ENCODE measurements around the gene MRPL19.
A peak's percentile ranks its signal among the peaks of the same experiment; 100 is the strongest.

The MRPL19 gene

DNA sequence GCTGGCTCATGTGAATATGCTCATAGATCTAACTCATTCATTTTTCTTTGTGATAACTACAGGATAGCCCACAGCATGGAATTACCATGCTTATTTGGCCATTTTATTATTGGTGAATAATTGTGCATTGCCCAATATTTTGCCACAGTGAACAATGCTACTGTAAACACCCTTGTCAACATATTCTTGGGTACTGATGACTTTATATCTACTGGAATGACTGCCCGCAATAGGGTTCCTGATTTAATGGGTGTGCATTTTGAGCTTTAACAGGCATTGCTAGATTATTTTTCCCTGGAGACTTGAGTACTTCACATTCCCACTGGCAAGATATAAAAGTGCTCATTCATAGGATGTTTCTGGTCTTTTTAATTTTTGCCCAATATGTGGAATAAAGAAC, 43.1 kb upstream of the MRPL19 start:
- no peak overlapping the region for H3K4me3 ChIP-seq (ENCODE audit: control insufficient read depth in 1 of 7, extremely low read depth in 1 of 7, insufficient read depth in 4 of 7, low read depth in 2 of 7, low read length in 6 of 7)
- no peak overlapping the region for H3K27ac ChIP-seq (ENCODE audit: insufficient read depth in 1 of 2, low read depth in 1 of 2, low read length in 2 of 2, poor library complexity in 1 of 2, severe bottlenecking in 2 of 2)
- peaks cover 0 to 39% (median 26%) of the 10 kb centered on the region in 5 experiments for H3K27me3 ChIP-seq (replicated peaks in 2 of 5; ENCODE audit: control insufficient read depth in 4 of 5, insufficient read depth in 5 of 5, low read length in 4 of 5)
- H3K9me3 ChIP-seq (ENCODE audit: control extremely low read depth in 1 of 5, control insufficient read depth in 4 of 5, insufficient read depth in 2 of 5, low read depth in 1 of 5, low read length in 4 of 5): no peaks in the 10 kb centered on the region
- ChIA-PET CTCF (no interaction called here), POLR2A (no interaction called here)
- WGBS (ENCODE audit: insufficient coverage): 100% methylated on average over 1 of the region's 1 CpG
- no peak for DNase-seq
- H3K36me3 ChIP-seq (ENCODE audit: control insufficient read depth in 4 of 4, insufficient read depth in 4 of 4, low read length in 3 of 4): no peaks in the 10 kb centered on the region
- no peaks in the 10 kb centered on the region for H3K4me1 ChIP-seq (ENCODE audit: control extremely low read depth in 1 of 4, control insufficient read depth in 4 of 4, insufficient read depth in 4 of 4, low read length in 3 of 4)

DNA sequence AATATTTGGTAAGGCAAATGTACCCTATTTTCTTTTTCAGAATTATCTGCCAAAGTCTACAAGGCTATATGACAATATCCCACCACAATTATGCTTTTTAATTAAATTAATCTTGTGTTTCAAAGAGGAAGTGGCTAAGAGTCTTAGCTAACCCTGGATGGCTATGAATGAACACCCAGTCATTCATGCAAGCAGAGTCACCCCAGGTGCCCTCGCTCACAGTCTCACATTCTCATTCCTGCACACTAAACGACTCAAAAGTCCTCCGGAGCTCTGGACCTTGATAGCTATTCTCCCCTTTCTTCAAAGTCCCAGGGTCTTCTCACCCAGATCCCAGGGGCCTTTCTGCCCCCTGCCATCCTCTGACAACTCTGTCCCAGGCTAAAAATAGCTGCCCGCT, 42.1 kb upstream of the MRPL19 start:
- Histone ChIP-seq H3K36me3 (ENCODE audit: control insufficient read depth in 4 of 4, insufficient read depth in 4 of 4, low read length in 3 of 4) (no peaks in the 10 kb centered on the region), H3K27me3 (replicated peaks in 2 of 5; ENCODE audit: control insufficient read depth in 4 of 5, insufficient read depth in 5 of 5, low read length in 4 of 5) (peaks cover 0 to 46% (median 28%) of the 10 kb centered on the region in 5 experiments), H3K4me3 (ENCODE audit: control insufficient read depth in 1 of 7, extremely low read depth in 1 of 7, insufficient read depth in 4 of 7, low read depth in 2 of 7, low read length in 6 of 7) (no peak overlapping the region), H3K9me3 (ENCODE audit: control extremely low read depth in 1 of 5, control insufficient read depth in 4 of 5, insufficient read depth in 2 of 5, low read depth in 1 of 5, low read length in 4 of 5) (no peaks in the 10 kb centered on the region), H3K27ac (ENCODE audit: insufficient read depth in 1 of 2, low read depth in 1 of 2, low read length in 2 of 2, poor library complexity in 1 of 2, severe bottlenecking in 2 of 2) (no peak overlapping the region), H3K4me1 (ENCODE audit: control extremely low read depth in 1 of 4, control insufficient read depth in 4 of 4, insufficient read depth in 4 of 4, low read length in 3 of 4) (peaks cover 0 to 3% (median 2%) of the 10 kb centered on the region in 4 experiments)
- DNase-seq: no peak
- 91% methylated on average over 4 of the region's 4 CpGs for WGBS (ENCODE audit: insufficient coverage)
- CTCF ChIA-PET: no interaction called here
- POLR2A ChIA-PET: no interaction called here

DNA sequence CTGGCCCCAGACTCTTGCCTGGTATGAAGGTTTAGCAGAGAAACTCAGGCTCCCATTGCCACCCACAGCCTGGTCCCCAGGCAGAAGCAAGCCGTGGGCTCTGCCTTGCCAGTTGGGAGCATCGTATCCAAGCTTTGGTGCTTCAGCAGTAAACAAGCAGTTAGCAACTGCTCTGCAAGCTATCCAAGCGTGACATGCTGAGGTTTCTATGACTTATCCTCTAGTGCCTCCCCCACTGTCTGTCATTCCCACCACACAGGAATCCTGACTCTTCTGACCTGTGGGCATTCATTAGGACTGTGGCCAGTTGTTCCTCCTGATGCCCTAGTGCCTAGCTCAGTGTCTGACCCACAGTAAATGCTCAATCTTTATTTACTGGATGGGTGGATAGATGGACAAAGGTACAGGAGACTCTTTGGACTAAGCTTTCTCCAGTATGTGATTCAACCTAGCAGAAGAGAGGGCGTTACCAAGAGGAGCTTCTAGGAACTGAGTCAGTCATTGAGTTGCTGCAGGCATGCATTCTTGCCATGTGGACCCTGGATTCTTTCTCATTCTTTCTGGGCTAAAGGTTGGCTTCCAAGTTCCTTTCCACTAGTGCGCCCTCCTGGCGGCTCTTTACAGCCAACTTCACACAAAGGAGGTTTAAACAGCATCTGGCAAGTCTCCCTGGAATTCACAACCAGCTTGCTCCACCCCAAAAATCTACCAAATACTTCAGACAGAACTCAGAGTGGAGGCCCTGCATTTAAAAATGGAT, 40.6 kb upstream of the MRPL19 start:
- 84% methylated on average over 6 of the region's 6 CpGs for WGBS (ENCODE audit: insufficient coverage)
- POLR2A ChIA-PET: no interaction called here
- DNase-seq: no peak

DNA sequence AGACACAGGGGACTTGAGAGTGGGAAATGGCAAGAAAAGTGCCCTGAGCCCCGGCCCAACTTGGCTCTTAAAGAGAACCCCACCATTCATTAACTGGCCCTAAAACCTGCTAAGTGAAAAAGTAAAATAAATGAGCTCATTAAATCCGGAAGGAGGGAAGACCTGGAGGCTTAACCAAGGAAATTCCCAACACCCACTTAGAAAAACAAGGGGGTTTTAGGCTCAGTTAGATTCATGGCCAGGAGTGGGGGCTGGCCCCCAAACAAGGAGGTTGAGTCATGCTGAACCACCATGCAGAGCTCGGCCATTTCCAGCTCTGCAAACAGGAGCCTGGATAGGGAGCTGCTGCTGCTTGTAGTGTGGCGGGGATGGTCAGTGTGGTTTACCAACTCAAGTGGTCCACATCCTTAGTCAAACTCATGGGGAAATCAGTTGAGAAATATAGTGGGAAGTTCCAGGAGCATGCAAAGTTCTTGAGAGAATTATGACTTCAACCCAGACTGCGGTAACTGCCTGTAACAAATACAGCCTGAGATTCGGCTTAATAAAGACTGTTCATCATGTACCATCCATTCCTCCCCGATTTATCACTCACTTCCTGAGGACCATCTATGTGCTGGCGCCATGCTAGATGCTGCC, 39.7 kb upstream of the MRPL19 start:
- Histone ChIP-seq H3K27me3 (replicated peaks in 2 of 5; ENCODE audit: control insufficient read depth in 4 of 5, insufficient read depth in 5 of 5, low read length in 4 of 5) (peaks cover 0 to 58% (median 30%) of the 10 kb centered on the region in 5 experiments), H3K27ac (ENCODE audit: insufficient read depth in 1 of 2, low read depth in 1 of 2, low read length in 2 of 2, poor library complexity in 1 of 2, severe bottlenecking in 2 of 2) (no peak overlapping the region)

More for the DNA sequence above, 40.6 kb upstream of the MRPL19 start:
- Histone ChIP-seq H3K4me3 (ENCODE audit: control insufficient read depth in 1 of 7, extremely low read depth in 1 of 7, insufficient read depth in 4 of 7, low read depth in 2 of 7, low read length in 6 of 7) (no peak overlapping the region), H3K4me1 (ENCODE audit: control extremely low read depth in 1 of 4, control insufficient read depth in 4 of 4, insufficient read depth in 4 of 4, low read length in 3 of 4) (peaks cover 0 to 3% (median 2%) of the 10 kb centered on the region in 4 experiments), H3K9me3 (ENCODE audit: control extremely low read depth in 1 of 5, control insufficient read depth in 4 of 5, insufficient read depth in 2 of 5, low read depth in 1 of 5, low read length in 4 of 5) (no peaks in the 10 kb centered on the region), H3K27ac (ENCODE audit: insufficient read depth in 1 of 2, low read depth in 1 of 2, low read length in 2 of 2, poor library complexity in 1 of 2, severe bottlenecking in 2 of 2) (no peak overlapping the region), H3K36me3 (ENCODE audit: control insufficient read depth in 4 of 4, insufficient read depth in 4 of 4, low read length in 3 of 4) (no peaks in the 10 kb centered on the region), H3K27me3 (replicated peaks in 2 of 5; ENCODE audit: control insufficient read depth in 4 of 5, insufficient read depth in 5 of 5, low read length in 4 of 5) (peaks cover 0 to 57% (median 30%) of the 10 kb centered on the region in 5 experiments)
- CTCF ChIA-PET: interaction anchor here (0.6 to 1.7 kb wide), 6 partner anchors 9 to 449 kb away, joined by 3 to 4 read pairs (median 4); no protein-coding TSS in a partner anchor

DNA sequence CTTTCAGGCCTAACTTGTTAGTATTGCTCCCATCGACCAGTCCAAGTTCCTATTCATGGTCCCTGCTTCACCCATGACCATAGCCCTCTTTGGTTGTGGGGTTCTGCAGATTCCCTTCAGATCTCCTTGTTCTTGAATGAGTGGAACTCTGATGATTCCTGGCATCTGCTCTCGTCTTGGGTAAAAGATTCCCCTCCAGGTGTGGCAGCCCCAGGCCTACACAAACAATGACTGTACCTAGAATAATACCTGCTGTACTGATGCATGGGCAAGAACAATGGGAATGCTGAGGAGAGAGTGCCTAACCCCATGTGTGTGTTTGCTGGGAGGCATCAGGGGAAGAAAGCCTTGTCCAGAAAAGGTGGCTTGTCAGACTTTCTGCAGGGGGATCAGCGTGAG, 39.2 kb upstream of the MRPL19 start:
- no peak overlapping the region for H3K4me3 ChIP-seq (ENCODE audit: control insufficient read depth in 1 of 7, extremely low read depth in 1 of 7, insufficient read depth in 4 of 7, low read depth in 2 of 7, low read length in 6 of 7)
- no peak overlapping the region for H3K27ac ChIP-seq (ENCODE audit: insufficient read depth in 1 of 2, low read depth in 1 of 2, low read length in 2 of 2, poor library complexity in 1 of 2, severe bottlenecking in 2 of 2)
- DNase-seq: no peak
- peaks cover 0 to 3% (median 2%) of the 10 kb centered on the region in 4 experiments for H3K4me1 ChIP-seq (ENCODE audit: control extremely low read depth in 1 of 4, control insufficient read depth in 4 of 4, insufficient read depth in 4 of 4, low read length in 3 of 4)
- WGBS (ENCODE audit: insufficient coverage): 89% methylated on average over 2 of the region's 3 CpGs
- H3K27me3 ChIP-seq (replicated peaks in 2 of 5; ENCODE audit: control insufficient read depth in 4 of 5, insufficient read depth in 5 of 5, low read length in 4 of 5): peaks cover 0 to 61% (median 30%) of the 10 kb centered on the region in 5 experiments
- CTCF ChIA-PET: interaction anchor here (1.3 to 2.4 kb wide), 2 partner anchors 40 to 451 kb away, joined by 3 to 16 read pairs; no protein-coding TSS in a partner anchor
- POLR2A ChIA-PET: no interaction called here
- no peaks in the 10 kb centered on the region for H3K36me3 ChIP-seq (ENCODE audit: control insufficient read depth in 4 of 4, insufficient read depth in 4 of 4, low read length in 3 of 4)
- H3K9me3 ChIP-seq (ENCODE audit: control extremely low read depth in 1 of 5, control insufficient read depth in 4 of 5, insufficient read depth in 2 of 5, low read depth in 1 of 5, low read length in 4 of 5): no peaks in the 10 kb centered on the region

More for the DNA sequence above, 39.7 kb upstream of the MRPL19 start:
- H3K4me1 ChIP-seq (ENCODE audit: control extremely low read depth in 1 of 4, control insufficient read depth in 4 of 4, insufficient read depth in 4 of 4, low read length in 3 of 4): peaks cover 0 to 3% (median 2%) of the 10 kb centered on the region in 4 experiments
- ChIA-PET CTCF (interaction anchor here (0.9 to 1.7 kb wide), 3 partner anchors 8 to 146 kb away, joined by 3 to 4 read pairs (median 4); no protein-coding TSS in a partner anchor), POLR2A (no interaction called here)
- no peaks in the 10 kb centered on the region for H3K9me3 ChIP-seq (ENCODE audit: control extremely low read depth in 1 of 5, control insufficient read depth in 4 of 5, insufficient read depth in 2 of 5, low read depth in 1 of 5, low read length in 4 of 5)
- WGBS (ENCODE audit: insufficient coverage): 74% methylated on average over 6 of the region's 8 CpGs
- peak in 1 of 3 donors; percentile 19 for DNase-seq
- no peaks in the 10 kb centered on the region for H3K36me3 ChIP-seq (ENCODE audit: control insufficient read depth in 4 of 4, insufficient read depth in 4 of 4, low read length in 3 of 4)
- no peak overlapping the region for H3K4me3 ChIP-seq (ENCODE audit: control insufficient read depth in 1 of 7, extremely low read depth in 1 of 7, insufficient read depth in 4 of 7, low read depth in 2 of 7, low read length in 6 of 7)

DNA sequence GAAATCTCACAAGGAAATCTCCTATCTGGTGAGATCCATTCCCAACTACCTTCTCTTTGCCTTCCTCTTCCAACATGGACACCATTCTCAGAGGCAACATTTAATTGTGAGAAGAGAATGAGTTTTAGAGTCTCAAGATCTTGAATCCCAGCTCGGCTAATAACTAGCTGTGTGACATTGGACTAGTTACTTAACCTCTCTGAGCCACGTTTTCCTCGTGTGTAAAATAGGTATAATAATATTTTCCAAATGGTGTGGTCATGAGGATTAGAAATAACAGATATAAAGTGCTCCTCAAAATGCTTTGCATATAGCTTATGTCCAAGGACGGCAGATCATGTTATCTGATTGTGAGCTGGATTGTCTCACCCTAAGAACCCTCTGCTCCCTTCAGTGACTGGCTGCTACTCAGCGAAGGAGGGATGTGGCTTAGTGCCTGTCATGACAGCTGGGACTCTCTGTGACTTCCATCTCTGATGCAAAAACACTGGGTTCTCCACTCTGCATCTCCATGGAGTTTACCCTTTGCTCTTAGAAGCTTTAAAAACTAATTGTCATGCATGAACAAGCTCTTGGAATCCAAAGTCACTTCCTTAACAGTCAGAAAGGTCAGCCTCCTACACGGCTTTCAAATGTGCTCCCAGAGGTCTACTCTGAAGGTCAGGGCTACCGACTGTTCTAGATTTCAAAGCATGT, 38.4 kb upstream of the MRPL19 start:
- H3K4me1 ChIP-seq (ENCODE audit: control extremely low read depth in 1 of 4, control insufficient read depth in 4 of 4, insufficient read depth in 4 of 4, low read length in 3 of 4): peaks cover 0 to 3% (median 2%) of the 10 kb centered on the region in 4 experiments
- peaks cover 0 to 61% (median 33%) of the 10 kb centered on the region in 5 experiments for H3K27me3 ChIP-seq (replicated peaks in 2 of 5; ENCODE audit: control insufficient read depth in 4 of 5, insufficient read depth in 5 of 5, low read length in 4 of 5)
- 78% methylated on average over 6 of the region's 7 CpGs for WGBS (ENCODE audit: insufficient coverage)
- no peaks in the 10 kb centered on the region for H3K9me3 ChIP-seq (ENCODE audit: control extremely low read depth in 1 of 5, control insufficient read depth in 4 of 5, insufficient read depth in 2 of 5, low read depth in 1 of 5, low read length in 4 of 5)
- no peak overlapping the region for H3K4me3 ChIP-seq (ENCODE audit: control insufficient read depth in 1 of 7, extremely low read depth in 1 of 7, insufficient read depth in 4 of 7, low read depth in 2 of 7, low read length in 6 of 7)
- ChIA-PET CTCF (interaction anchor here (0.7 to 3.0 kb wide), 16 partner anchors 8 to 476 kb away, joined by 3 to 17 read pairs (median 4); partner anchors contain the start of gene EVA1A), POLR2A (no interaction called here)
- DNase-seq: no peak
- no peak overlapping the region for H3K27ac ChIP-seq (ENCODE audit: insufficient read depth in 1 of 2, low read depth in 1 of 2, low read length in 2 of 2, poor library complexity in 1 of 2, severe bottlenecking in 2 of 2)
- H3K36me3 ChIP-seq (ENCODE audit: control insufficient read depth in 4 of 4, insufficient read depth in 4 of 4, low read length in 3 of 4): no peaks in the 10 kb centered on the region
